ENCODE measurements around the gene LRRC4B. TPM values are rescaled to one million over a fixed set of nuclear protein-coding genes. Genes with fewer than 3 reads are reported as not detected.

LRRC4B gene
- total and polyA plus RNA-seq, 2 of the 8 experiments (the other 6 are each of a cell fraction or from before 2014, with no cell fraction given): 13.4 to 21.2 TPM

DNA sequence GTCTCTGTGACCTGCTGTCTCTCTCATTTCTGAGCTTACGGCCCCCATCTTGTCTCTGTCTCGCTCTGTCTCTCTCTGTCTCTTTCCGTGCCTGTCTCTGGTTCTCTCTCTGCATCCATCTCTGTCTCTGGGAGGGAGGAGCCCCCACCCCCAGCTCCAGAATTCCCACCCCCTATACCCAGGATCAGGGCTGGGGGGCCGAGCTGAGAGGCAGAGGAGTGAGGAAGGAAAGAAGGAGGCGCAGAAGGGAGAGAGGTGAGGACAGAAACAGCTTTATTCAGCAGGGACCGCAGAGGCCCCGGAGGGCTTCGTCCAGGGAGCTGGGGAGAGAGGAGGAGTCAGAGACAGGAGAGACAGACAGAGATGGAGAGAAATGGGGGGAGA, 71.2 kb downstream of the LRRC4B start (continued):
- TF ChIP-seq, protein P1, sequence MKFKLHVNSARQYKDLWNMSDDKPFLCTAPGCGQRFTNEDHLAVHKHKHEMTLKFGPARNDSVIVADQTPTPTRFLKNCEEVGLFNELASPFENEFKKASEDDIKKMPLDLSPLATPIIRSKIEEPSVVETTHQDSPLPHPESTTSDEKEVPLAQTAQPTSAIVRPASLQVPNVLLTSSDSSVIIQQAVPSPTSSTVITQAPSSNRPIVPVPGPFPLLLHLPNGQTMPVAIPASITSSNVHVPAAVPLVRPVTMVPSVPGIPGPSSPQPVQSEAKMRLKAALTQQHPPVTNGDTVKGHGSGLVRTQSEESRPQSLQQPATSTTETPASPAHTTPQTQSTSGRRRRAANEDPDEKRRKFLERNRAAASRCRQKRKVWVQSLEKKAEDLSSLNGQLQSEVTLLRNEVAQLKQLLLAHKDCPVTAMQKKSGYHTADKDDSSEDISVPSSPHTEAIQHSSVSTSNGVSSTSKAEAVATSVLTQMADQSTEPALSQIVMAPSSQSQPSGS (IDR thresholded peaks at IDR 0.05; ENCODE audit: low read length): no peak
- TF ChIP-seq KDM1A (IDR thresholded peaks at IDR 0.05; ENCODE audit: borderline replicate concordance, low read length): no peak
- TF ChIP-seq BCL11A (IDR thresholded peaks at IDR 0.05; ENCODE audit: low read depth in 2 of 2, low read length in 2 of 2): no peak
- TF ChIP-seq CREB1 (IDR thresholded peaks at IDR 0.05): no peak
- no peak for TF ChIP-seq SP4 (IDR thresholded peaks at IDR 0.05; ENCODE audit: low read length)
- TF ChIP-seq NRF1 (IDR thresholded peaks at IDR 0.05; ENCODE audit: low read depth, low read length): no peak
- TF ChIP-seq ZNF274 (IDR thresholded peaks at IDR 0.05; ENCODE audit: borderline replicate concordance, extremely low read depth, low read length): no peak
- TF ChIP-seq GTF2F1 (IDR thresholded peaks at IDR 0.05; ENCODE audit: borderline replicate concordance, low read depth, low read length): no peak
